Lung (tissue), 12 donors: ENCODE results near the gene DRICH1. TPM values are rescaled to one million over a fixed set of nuclear protein-coding genes. Genes with fewer than 3 reads are reported as not detected.

ENCODE experiments used
- ATAC-seq: fragments of 200-7000 bp; cut with Tn5 transposase; one replicate; pipeline ENCODE4 v1.9.1; 2020; ENCODE audit warnings: moderate number of reproducible peaks; ENCODE audit not compliant: insufficient read depth, low FRiP score
- DNase-seq, 3 donors: peaks; one replicate each; pipeline ENCODE4 v3.0.0-alpha.2; 2013 to 2017
- H3K27ac ChIP-seq, 2 donors: one replicate each; pipeline ENCODE4 v1.5.1; 2013; ENCODE audit warnings: mild to moderate bottlenecking in 2 of 2, moderate library complexity in 2 of 2, control low read depth in 1 of 2, inconsistent platforms in 1 of 2, low read depth in 1 of 2, low read length in 1 of 2
- H3K27me3 ChIP-seq, 3 donors: one replicate each; pipeline ENCODE4 v1.5.1; 2013; ENCODE audit warnings: low read length in 2 of 3; ENCODE audit not compliant: control insufficient read depth in 3 of 3, insufficient read depth in 3 of 3
- H3K36me3 ChIP-seq, 4 donors: one replicate each; pipeline ENCODE4 v1.5.1; 2013; ENCODE audit warnings: low read length in 4 of 4, mild to moderate bottlenecking in 1 of 4, moderate library complexity in 1 of 4; ENCODE audit not compliant: control insufficient read depth in 4 of 4, insufficient read depth in 4 of 4
- H3K4me1 ChIP-seq, 5 donors: one replicate each; pipeline ENCODE4 v1.5.1; 2013; ENCODE audit warnings: low read length in 5 of 5, mild to moderate bottlenecking in 2 of 5, moderate library complexity in 1 of 5; ENCODE audit not compliant: control insufficient read depth in 5 of 5, insufficient read depth in 5 of 5
- H3K4me3 ChIP-seq: one replicate; pipeline ENCODE4 v1.5.1; 2013; ENCODE audit warnings: mild to moderate bottlenecking, control low read depth, moderate library complexity
- H3K9ac ChIP-seq, 2 donors: one replicate each; pipeline ENCODE4 v1.5.1; 2013; ENCODE audit warnings: low read length in 2 of 2, control low read depth in 1 of 2; ENCODE audit not compliant: insufficient read depth in 1 of 2
- H3K9me3 ChIP-seq, 4 donors: one replicate each; pipeline ENCODE4 v1.5.1; 2013; ENCODE audit warnings: low read length in 3 of 4, mild to moderate bottlenecking in 1 of 4, moderate library complexity in 1 of 4; ENCODE audit not compliant: control insufficient read depth in 4 of 4, insufficient read depth in 3 of 4
- WGBS, 2 donors: extraction: QIAGEN DNeasy Blood & Tissue Kit; methylation state at CpG; one replicate each; pipeline ENCODE4 v1.1.7; 2013; 5-methylcytosine and 5-hydroxymethylcytosine counted together
- polyA plus RNA-seq, 2 donors: library from polyadenylated mRNA; stranded (reverse); fragments of 200-250 nt; gene quantifications; one replicate each; pipeline ENCODE4 v1.2.1, GENCODE V29; 2013
- total RNA-seq, 2 donors: library from RNA; depleted of rRNA in 1 of 2; stranded (reverse); fragments of >200 nt in 1 of 2; gene quantifications; one replicate each; pipeline ENCODE4 v1.2.1, GENCODE V29; 2014 to 2021
- TF ChIP-seq, protein P1 (sequence below): IDR thresholded peaks from 2 replicates; pipeline ENCODE4 v1.5.1; 2012; ENCODE audit warnings: mild to moderate bottlenecking; ENCODE audit errors: control extremely low read depth, extremely low read depth
- donor health status: control.
- donor health status: control.
- donor health status: Bipolar disorder and iron deficiency.
- donor health status: healthy.
- donor health status: DM: yes; HTN: yes; CAD: no.

The DRICH1 gene
- total and polyA plus RNA-seq, 4 donors, result 0.15 to 0.86 (median 0.65) TPM

DNA sequence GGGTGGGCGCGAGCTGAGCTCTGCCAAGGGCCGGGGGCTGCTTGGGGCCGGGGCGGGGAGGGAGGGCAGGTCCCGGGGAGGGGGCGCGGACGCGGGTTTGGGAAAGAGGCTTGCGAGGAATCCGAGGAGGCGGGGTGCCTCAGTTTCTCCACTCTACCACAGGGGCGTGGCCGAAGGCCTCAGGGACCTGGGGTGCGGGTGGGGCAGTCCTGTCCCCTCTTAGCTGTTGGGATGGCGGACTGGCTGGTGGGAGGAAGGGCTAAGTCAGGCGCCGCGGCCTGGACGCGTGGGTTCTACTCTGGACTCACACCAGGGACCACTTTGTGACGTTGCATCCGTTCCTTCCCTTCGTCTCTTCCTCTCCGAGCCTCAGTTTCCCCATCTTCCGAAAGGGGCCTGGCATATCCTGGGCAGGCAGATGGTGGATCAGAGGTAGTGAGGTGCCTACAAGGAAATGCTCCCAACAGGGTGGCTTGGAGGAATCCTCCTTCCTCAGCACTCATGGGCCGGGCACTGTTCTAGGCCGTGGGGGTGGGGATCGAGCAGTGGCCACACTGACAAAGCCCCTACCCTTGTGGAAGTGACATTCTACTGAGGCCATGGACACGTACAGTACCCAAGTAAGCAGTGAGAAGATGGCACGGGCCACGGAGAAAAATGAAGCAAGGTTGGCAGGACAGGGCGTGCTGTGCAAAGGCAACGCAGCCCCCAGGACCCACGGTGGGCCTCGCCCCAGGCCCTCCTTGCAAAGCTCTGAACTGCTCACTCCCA is 65.2 kb downstream of the DRICH1 start:
- no peak overlapping the region for H3K4me3 ChIP-seq
- H3K9ac ChIP-seq, result no peak overlapping the region
- TF ChIP-seq, protein P1, sequence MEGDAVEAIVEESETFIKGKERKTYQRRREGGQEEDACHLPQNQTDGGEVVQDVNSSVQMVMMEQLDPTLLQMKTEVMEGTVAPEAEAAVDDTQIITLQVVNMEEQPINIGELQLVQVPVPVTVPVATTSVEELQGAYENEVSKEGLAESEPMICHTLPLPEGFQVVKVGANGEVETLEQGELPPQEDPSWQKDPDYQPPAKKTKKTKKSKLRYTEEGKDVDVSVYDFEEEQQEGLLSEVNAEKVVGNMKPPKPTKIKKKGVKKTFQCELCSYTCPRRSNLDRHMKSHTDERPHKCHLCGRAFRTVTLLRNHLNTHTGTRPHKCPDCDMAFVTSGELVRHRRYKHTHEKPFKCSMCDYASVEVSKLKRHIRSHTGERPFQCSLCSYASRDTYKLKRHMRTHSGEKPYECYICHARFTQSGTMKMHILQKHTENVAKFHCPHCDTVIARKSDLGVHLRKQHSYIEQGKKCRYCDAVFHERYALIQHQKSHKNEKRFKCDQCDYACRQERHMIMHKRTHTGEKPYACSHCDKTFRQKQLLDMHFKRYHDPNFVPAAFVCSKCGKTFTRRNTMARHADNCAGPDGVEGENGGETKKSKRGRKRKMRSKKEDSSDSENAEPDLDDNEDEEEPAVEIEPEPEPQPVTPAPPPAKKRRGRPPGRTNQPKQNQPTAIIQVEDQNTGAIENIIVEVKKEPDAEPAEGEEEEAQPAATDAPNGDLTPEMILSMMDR, result no peak
- no peak for DNase-seq
- H3K36me3 ChIP-seq, result no peaks in the 10 kb centered on the region
- no peaks in the 10 kb centered on the region for H3K27me3 ChIP-seq
- no peak for ATAC-seq
- no peak overlapping the region for H3K27ac ChIP-seq
- peaks cover 0 to 2% (median 0%) of the 10 kb centered on the region in 4 donors for H3K9me3 ChIP-seq
- H3K4me1 ChIP-seq, result peaks cover 0 to 9% (median 5%) of the 10 kb centered on the region in 5 donors
- 61 to 82% methylated on average over 26 to 37 of the region's 37 CpGs for WGBS, 2 donors

DNA sequence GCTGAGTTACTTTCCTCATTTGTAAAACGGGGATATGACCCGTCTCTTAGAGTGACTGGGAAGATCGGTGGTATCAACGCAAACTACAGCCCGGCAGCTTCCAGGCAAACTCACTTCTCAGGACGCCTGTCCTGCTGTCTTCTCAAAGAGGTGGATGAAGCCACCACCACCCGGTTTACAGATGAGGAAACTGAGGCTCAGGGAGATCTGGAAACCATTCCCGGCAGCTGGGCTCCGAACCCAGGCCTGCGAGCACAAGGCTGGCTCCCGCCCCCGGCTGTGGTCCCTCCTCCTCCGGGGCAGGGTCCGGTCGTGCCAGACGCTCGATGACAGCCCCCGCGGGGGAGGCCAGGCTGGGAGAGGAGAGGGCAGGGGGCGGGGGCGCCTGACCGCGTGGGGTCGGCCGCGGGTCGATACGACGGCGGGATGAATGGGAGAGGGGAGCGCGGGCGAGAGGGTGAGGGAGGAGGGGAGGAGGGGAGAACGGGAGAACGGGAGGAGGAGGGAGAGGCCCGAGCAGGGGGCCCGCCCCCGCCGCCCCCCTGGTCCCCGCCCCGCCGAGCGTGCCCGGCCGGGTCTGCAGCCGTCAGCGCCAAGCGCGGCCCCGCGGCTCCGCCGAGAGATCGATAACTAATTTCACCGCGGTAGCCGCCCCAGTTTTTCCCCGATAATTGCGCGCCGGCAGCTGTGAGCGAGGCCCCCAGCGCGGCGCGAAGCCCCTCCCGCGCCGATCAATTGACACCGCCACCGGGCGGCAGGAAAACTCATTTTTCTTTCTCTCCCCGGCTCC is 66.0 kb downstream of the DRICH1 start:
- Histone ChIP-seq H3K27me3 (no peaks in the 10 kb centered on the region), H3K27ac (no peak overlapping the region), H3K4me1 (peaks cover 0 to 9% (median 5%) of the 10 kb centered on the region in 5 donors), H3K4me3 (no peak overlapping the region), H3K9me3 (no peaks in the 10 kb centered on the region), H3K9ac (no peak overlapping the region), H3K36me3 (no peaks in the 10 kb centered on the region)
- TF ChIP-seq, protein P1, result no peak
- DNase-seq (peak; percentile 60 to 72 (median 62)), ATAC-seq (no peak)
- WGBS, 2 donors, result 1% methylated on average over 42 to 73 of the region's 73 CpGs

DNA sequence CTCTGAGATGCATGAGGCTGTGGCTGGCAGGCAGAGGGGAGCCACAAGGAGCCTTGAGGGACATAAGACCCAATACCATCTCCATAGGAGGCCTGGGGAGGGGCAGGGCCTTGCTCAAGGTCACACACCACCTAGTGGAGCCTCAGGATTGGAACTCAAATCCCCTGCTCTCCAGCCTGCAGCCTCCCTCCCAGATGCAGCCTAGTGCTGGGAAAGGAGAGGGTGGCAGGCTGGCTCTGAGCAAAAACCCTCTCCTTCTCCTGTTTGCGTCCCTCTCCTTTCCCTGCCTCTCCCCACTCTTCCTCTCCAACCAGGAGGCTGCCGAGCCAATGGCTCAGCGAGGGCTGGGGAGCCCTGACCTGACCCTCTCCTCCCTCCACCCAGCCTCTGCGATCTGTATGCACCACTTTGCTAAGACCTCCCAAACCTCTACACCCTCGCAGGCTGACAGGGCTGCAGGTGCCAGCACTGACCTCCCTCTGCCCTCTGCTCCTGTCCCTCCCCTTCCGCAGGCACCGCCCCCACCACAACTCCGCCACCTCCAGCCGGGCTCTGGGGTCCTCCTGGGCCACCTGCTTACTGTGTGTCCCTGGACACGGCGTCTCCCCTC is 66.7 kb downstream of the DRICH1 start:
- WGBS, 2 donors, result 3 to 10% methylated on average over 11 of the region's 11 CpGs
- no peaks in the 10 kb centered on the region for H3K27me3 ChIP-seq

More for the DNA sequence above, 66.7 kb downstream of the DRICH1 start:
- TF ChIP-seq, protein P1, result no peak
- no peak overlapping the region for H3K27ac ChIP-seq
- H3K4me3 ChIP-seq, result no peak overlapping the region
- H3K9me3 ChIP-seq, result no peaks in the 10 kb centered on the region
- H3K9ac ChIP-seq, result no peak overlapping the region
- ATAC-seq (no peak), DNase-seq (peak in 2 of 3 donors; percentile 3 to 10)
- peaks cover 0 to 9% (median 5%) of the 10 kb centered on the region in 5 donors for H3K4me1 ChIP-seq
- H3K36me3 ChIP-seq, result no peaks in the 10 kb centered on the region
